DOHH2 (cell line): ENCODE results near the gene B3GAT2.

Experiments used
- H3F3A ChIP-seq: fragments of 200-600 bp; sonication (generic), shearing (Covaris generic); 2 replicates; pipeline ENCODE4 v1.6.0; 2016; ENCODE audit warnings: antibody characterized with exemption, mild to moderate bottlenecking; ENCODE audit not compliant: control insufficient read depth, insufficient read depth
- H3K27ac ChIP-seq: fragments of 200-600 bp; sonication (generic); 2 replicates; pipeline ENCODE4 v1.5.1; 2014; ENCODE audit warnings: low read depth, mild to moderate bottlenecking, low read length, moderate library complexity
- H3K27me3 ChIP-seq: fragments of 200-600 bp; sonication (generic); 2 replicates; pipeline ENCODE4 v1.6.1; 2014; ENCODE audit warnings: mild to moderate bottlenecking, low read length, mixed read lengths; ENCODE audit not compliant: control insufficient read depth
- H3K36me3 ChIP-seq: fragments of 200-600 bp; sonication (generic); 2 replicates; pipeline ENCODE4 v1.6.1; 2014; ENCODE audit warnings: mild to moderate bottlenecking, low read length, moderate library complexity, mixed read lengths; ENCODE audit not compliant: control insufficient read depth
- H3K4me1 ChIP-seq: fragments of 200-600 bp; sonication (generic); 2 replicates; pipeline ENCODE4 v1.6.1; 2014; ENCODE audit warnings: mild to moderate bottlenecking, low read length, mixed read lengths; ENCODE audit not compliant: control insufficient read depth
- H3K4me2 ChIP-seq: fragments of 200-600 bp; sonication (generic); 2 replicates; pipeline ENCODE4 v1.6.0; 2014; ENCODE audit warnings: mild to moderate bottlenecking, low read length, moderate library complexity
- H3K4me3 ChIP-seq: fragments of 200-600 bp; sonication (generic); 2 replicates; pipeline ENCODE4 v1.5.1; 2014; ENCODE audit warnings: mild to moderate bottlenecking, low read length, mixed read lengths
- H3K79me2 ChIP-seq: fragments of 200-600 bp; sonication (generic); 2 replicates; pipeline ENCODE4 v1.6.1; 2014; ENCODE audit warnings: mild to moderate bottlenecking, low read length, mixed read lengths; ENCODE audit not compliant: control insufficient read depth
- H3K9me2 ChIP-seq: fragments of 200-600 bp; sonication (generic); replicated peaks from 2 replicates; pipeline ENCODE4 v1.6.1; 2014; ENCODE audit warnings: mild to moderate bottlenecking, low read length, mixed read lengths; ENCODE audit not compliant: control insufficient read depth
- H3K9me3 ChIP-seq: fragments of 200-600 bp; sonication (generic); 2 replicates; pipeline ENCODE4 v1.6.1; 2014; ENCODE audit warnings: antibody characterized with exemption, low read length, mixed read lengths; ENCODE audit not compliant: control insufficient read depth, insufficient read depth
- H4K20me1 ChIP-seq: fragments of 200-600 bp; sonication (generic); 2 replicates; pipeline ENCODE4 v1.6.0; 2014; ENCODE audit warnings: low read depth, mild to moderate bottlenecking, antibody characterized with exemption, low read length, moderate library complexity; ENCODE audit not compliant: control insufficient read depth, insufficient read depth
- EZH2phosphoT487 ChIP-seq: fragments of 200-600 bp; sonication (generic); IDR thresholded peaks from 2 replicates; pipeline ENCODE4 v1.6.1; 2017; ENCODE audit warnings: borderline replicate concordance, mild to moderate bottlenecking, antibody characterized with exemption, low read length, moderate library complexity, mixed read lengths
- TF ChIP-seq, protein P1 (sequence below): fragments of 200-600 bp; sonication (generic); IDR thresholded peaks from one replicate; pipeline ENCODE4 v1.5.1; 2014; ENCODE audit warnings: antibody characterized with exemption, mild to moderate bottlenecking, low read depth, low read length; ENCODE audit not compliant: poor library complexity, severe bottlenecking

The B3GAT2 gene

DNA sequence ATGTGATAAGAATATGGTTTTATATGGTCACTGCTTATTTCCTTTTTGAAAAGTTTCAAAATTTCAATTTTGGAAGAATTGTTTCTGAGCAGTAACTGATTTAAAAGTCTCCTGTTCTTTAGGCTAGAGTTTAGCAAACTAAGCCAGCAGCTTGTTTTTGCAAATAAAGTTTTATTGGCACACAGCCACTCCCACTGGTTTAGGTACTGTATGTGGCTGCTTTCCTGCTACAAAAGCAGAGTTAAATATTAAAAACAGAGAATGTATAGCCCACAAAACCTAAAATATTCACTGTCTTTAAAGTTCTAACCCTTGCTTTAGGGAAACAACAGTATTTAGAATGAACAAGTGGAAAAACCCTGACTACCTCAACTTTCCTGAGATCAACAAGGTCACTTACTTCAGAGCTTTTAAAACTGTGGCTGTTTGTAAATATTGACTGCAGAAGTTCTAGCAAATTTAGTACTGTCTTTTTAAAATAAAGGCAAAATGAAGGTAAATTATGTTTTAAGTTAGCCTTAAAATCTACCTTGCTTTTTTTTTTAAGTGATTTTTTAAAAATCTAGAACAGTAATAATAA is 104.1 kb downstream of the B3GAT2 start:
- Histone ChIP-seq H3K27ac (no peak overlapping the region), H3K36me3 (peaks cover 3% of the 10 kb centered on the region; the same call in 1 of the 2 replicates), H3K9me2 (no peaks in the 10 kb centered on the region), H3F3A (no peaks in the 10 kb centered on the region), H4K20me1 (no peaks in the 10 kb centered on the region), H3K27me3 (no peaks in the 10 kb centered on the region), H3K4me2 (no peak overlapping the region), H3K4me3 (no peak overlapping the region), H3K9me3 (0 out of 2 replicates have a peak, but pooled peaks cover under 1% of the 10 kb centered on the region), H3K4me1 (peaks cover 16% of the 10 kb centered on the region), H3K79me2 (no peaks in the 10 kb centered on the region)
- TF ChIP-seq, protein P1, sequence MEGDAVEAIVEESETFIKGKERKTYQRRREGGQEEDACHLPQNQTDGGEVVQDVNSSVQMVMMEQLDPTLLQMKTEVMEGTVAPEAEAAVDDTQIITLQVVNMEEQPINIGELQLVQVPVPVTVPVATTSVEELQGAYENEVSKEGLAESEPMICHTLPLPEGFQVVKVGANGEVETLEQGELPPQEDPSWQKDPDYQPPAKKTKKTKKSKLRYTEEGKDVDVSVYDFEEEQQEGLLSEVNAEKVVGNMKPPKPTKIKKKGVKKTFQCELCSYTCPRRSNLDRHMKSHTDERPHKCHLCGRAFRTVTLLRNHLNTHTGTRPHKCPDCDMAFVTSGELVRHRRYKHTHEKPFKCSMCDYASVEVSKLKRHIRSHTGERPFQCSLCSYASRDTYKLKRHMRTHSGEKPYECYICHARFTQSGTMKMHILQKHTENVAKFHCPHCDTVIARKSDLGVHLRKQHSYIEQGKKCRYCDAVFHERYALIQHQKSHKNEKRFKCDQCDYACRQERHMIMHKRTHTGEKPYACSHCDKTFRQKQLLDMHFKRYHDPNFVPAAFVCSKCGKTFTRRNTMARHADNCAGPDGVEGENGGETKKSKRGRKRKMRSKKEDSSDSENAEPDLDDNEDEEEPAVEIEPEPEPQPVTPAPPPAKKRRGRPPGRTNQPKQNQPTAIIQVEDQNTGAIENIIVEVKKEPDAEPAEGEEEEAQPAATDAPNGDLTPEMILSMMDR = no peak
- no peak for TF ChIP-seq EZH2phosphoT487

DNA sequence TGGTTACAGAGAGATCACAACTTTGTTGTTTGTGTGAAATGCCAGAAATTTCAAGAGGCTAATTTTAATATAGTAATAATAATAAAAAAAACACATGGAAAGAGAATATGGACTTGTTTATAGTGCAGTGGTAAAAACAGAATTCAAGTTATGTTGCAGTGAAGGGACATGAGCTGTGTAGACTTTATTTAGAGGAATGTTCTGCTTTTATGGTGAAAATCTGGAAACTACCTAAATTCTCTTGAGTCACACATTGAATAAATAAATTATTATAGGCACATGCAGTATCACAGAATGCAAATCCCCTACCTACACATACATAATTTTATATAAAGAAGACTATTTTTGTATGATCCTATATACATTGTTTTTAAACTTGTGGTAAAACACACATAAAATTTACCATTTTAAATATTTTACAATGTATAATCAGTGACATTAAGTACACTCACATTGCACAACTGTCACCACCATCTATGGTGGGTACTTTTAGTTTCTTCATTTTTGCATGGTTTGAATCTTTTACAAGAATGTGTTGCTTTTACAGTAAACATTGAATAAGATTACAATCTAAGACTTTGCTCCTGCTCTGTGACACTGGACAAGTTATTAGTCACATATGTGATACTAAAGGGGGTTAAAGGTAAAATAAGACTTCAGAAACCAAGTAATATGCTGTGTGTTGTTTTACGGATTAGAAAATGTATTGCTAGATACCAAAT is 107.4 kb downstream of the B3GAT2 start:
- Histone ChIP-seq H3K36me3 (no peaks in the 10 kb centered on the region), H3K4me3 (no peak overlapping the region), H3F3A (no peaks in the 10 kb centered on the region), H3K9me3 (peaks cover 4% of the 10 kb centered on the region; the same call in 1 of the 2 replicates), H3K27me3 (no peaks in the 10 kb centered on the region), H3K9me2 (no peaks in the 10 kb centered on the region), H3K79me2 (no peaks in the 10 kb centered on the region), H3K4me1 (no peaks in the 10 kb centered on the region), H4K20me1 (no peaks in the 10 kb centered on the region), H3K27ac (no peak overlapping the region), H3K4me2 (no peak overlapping the region)
- no peak for TF ChIP-seq EZH2phosphoT487
- TF ChIP-seq, protein P1 = no peak

GRCh38 chr6:70847106-70848084 is 109.5 kb downstream of the B3GAT2 start:
- H3K79me2 ChIP-seq = no peaks in the 10 kb centered on the region

More at GRCh38 chr6:70847106-70848084, 109.5 kb downstream of the B3GAT2 start:
- TF ChIP-seq EZH2phosphoT487 = no peak
- TF ChIP-seq, protein P1 = no peak
- H3F3A ChIP-seq = no peaks in the 10 kb centered on the region
- H3K27ac ChIP-seq = no peak overlapping the region
- H3K4me1 ChIP-seq = no peaks in the 10 kb centered on the region
- no peak overlapping the region for H3K4me3 ChIP-seq
- H3K36me3 ChIP-seq = no peaks in the 10 kb centered on the region
- peaks cover 4% of the 10 kb centered on the region; the same call in 1 of the 2 replicates for H3K9me3 ChIP-seq
- H3K9me2 ChIP-seq = no peaks in the 10 kb centered on the region
- H4K20me1 ChIP-seq = no peaks in the 10 kb centered on the region
- H3K27me3 ChIP-seq = no peaks in the 10 kb centered on the region
- no peak overlapping the region for H3K4me2 ChIP-seq
